Endodermal cell (in vitro differentiated cells): Measurements from ENCODE around the gene CPT1C. TPM values are rescaled to one million over a fixed set of nuclear protein-coding genes. Genes with fewer than 3 reads are reported as not detected.

Experiments used
- DNase-seq: peaks from one replicate; pipeline ENCODE4 v3.0.0-alpha.2; 2017
- H3K27ac ChIP-seq: 2 replicates; pipeline ENCODE4 v1.5.1; 2013; ENCODE audit warnings: mild to moderate bottlenecking, low read depth, low read length, moderate library complexity
- H3K27me3 ChIP-seq: 2 replicates; pipeline ENCODE4 v1.6.1; 2013; ENCODE audit warnings: mild to moderate bottlenecking, low read length, moderate library complexity; ENCODE audit not compliant: insufficient read depth, control insufficient read depth, poor library complexity, severe bottlenecking
- H3K36me3 ChIP-seq: 2 replicates; pipeline ENCODE4 v1.7.0; 2013; ENCODE audit warnings: mild to moderate bottlenecking, low read length, moderate library complexity; ENCODE audit not compliant: control insufficient read depth, insufficient read depth
- H3K4me1 ChIP-seq: one replicate; pipeline ENCODE4 v1.7.0; 2013; ENCODE audit warnings: low read length; ENCODE audit not compliant: control insufficient read depth, insufficient read depth
- H3K4me3 ChIP-seq: 2 replicates; pipeline ENCODE4 v1.5.1; 2013; ENCODE audit warnings: mild to moderate bottlenecking, low read length, moderate library complexity
- H3K9ac ChIP-seq: 2 replicates; pipeline ENCODE4 v1.6.1; 2013; ENCODE audit warnings: mild to moderate bottlenecking, low read length, moderate library complexity; ENCODE audit not compliant: poor library complexity, severe bottlenecking; ENCODE audit errors: extremely low read depth
- H3K9me3 ChIP-seq: 2 replicates; pipeline ENCODE4 v1.6.1; 2013; ENCODE audit warnings: mild to moderate bottlenecking, low read length, moderate library complexity; ENCODE audit not compliant: control insufficient read depth
- H3K27ac Mint-ChIP-seq: 2 replicates; pipeline ENCODE4 v1.8.0; 2020; ENCODE audit warnings: mixed read lengths
- H3K27me3 Mint-ChIP-seq: 2 replicates; pipeline ENCODE4 v1.8.0; 2021; ENCODE audit warnings: mild to moderate bottlenecking, mixed read lengths; ENCODE audit not compliant: insufficient read depth
- H3K36me3 Mint-ChIP-seq: 2 replicates; pipeline ENCODE4 v1.8.0; 2020; ENCODE audit warnings: low read depth, mixed read lengths
- H3K4me1 Mint-ChIP-seq: 2 replicates; pipeline ENCODE4 v1.8.0; 2020; ENCODE audit warnings: mixed read lengths
- H3K4me3 Mint-ChIP-seq: 2 replicates; pipeline ENCODE4 v1.8.0; 2020; ENCODE audit warnings: mild to moderate bottlenecking, moderate library complexity, mixed read lengths
- H3K9me3 Mint-ChIP-seq: 2 replicates; pipeline ENCODE4 v1.8.0; 2020; ENCODE audit warnings: mild to moderate bottlenecking, mixed read lengths
- CTCF ChIP-seq: fragments of 200-600 bp; sonication (generic); conservative IDR thresholded peaks from 2 replicates; pipeline ENCODE4 v1.5.0; 2021; ENCODE audit warnings: antibody characterized with exemption, mild to moderate bottlenecking
- WGBS, 2 experiments: methylation state at CpG; one replicate each; pipeline versions ENCODE4 v1.1.5 to v1.1.7; 2013; ENCODE audit warnings: missing lambda C conversion rate in 2 of 2, mixed read lengths in 1 of 2; ENCODE audit not compliant: insufficient coverage in 1 of 2, insufficient read length in 1 of 2; 5-methylcytosine and 5-hydroxymethylcytosine counted together
- total RNA-seq, 2 donors: library from RNA; stranded (reverse); fragmentation: NEBNext Ultra II Directional in 1 of 2; extraction: Animal tissue kit (Norgen Biotek cat#: 25700) in 1 of 2; gene quantifications; 2 replicates in 1 of 2; 3 replicates in 1 of 2; pipeline ENCODE4 v1.2.1, GENCODE V29; 2021

Gene CPT1C
- total RNA-seq, 2 donors from 2014 or later: 41.4 to 59.7 TPM

- Mint-ChIP-seq H3K27ac (no peak overlapping the region), H3K4me3 (no peak overlapping the region), H3K27me3 (no peaks in the 10 kb centered on the region), H3K9me3 (peaks cover 9% of the 10 kb centered on the region), H3K4me1 (peaks cover 5% of the 10 kb centered on the region), H3K36me3 (peaks cover 70% of the 10 kb centered on the region)
- Histone ChIP-seq H3K36me3 (peaks cover 70% of the 10 kb centered on the region), H3K9me3 (peaks cover 10% of the 10 kb centered on the region), H3K4me1 (no peaks in the 10 kb centered on the region), H3K4me3 (no peak overlapping the region), H3K9ac (no peak overlapping the region), H3K27me3 (no peaks in the 10 kb centered on the region), H3K27ac (no peak overlapping the region)
- TF ChIP-seq CTCF: no peak
- DNase-seq: no peak
- WGBS, 2 experiments: 94 to 95% methylated on average over 7 to 15 of the region's 15 CpGs
Measured at GRCh38 chr19:49660338-49660961, 30.5 kb upstream of the CPT1C start.

- Mint-ChIP-seq H3K9me3 (peaks cover 9% of the 10 kb centered on the region), H3K27me3 (no peaks in the 10 kb centered on the region), H3K4me1 (peaks cover 12% of the 10 kb centered on the region), H3K27ac (no peak overlapping the region), H3K36me3 (peaks cover 56% of the 10 kb centered on the region), H3K4me3 (no peak overlapping the region)
- H3K4me1 ChIP-seq: no peaks in the 10 kb centered on the region
- H3K9ac ChIP-seq: no peak overlapping the region
- no peak for DNase-seq
- no peak overlapping the region for H3K27ac ChIP-seq
- no peak overlapping the region for H3K4me3 ChIP-seq
- H3K36me3 ChIP-seq: peaks cover 58% of the 10 kb centered on the region
- 96% methylated on average over 5 to 16 of the region's 16 CpGs for WGBS, 2 experiments
- peaks cover 10% of the 10 kb centered on the region for H3K9me3 ChIP-seq
- H3K27me3 ChIP-seq: no peaks in the 10 kb centered on the region
- TF ChIP-seq CTCF: no peak
Measured at GRCh38 chr19:49662011-49662410, 28.9 kb upstream of the CPT1C start.

GRCh38 chr19:49663224-49663623 is 27.7 kb upstream of the CPT1C start:
- Histone ChIP-seq H3K9ac (no peak overlapping the region), H3K9me3 (peaks cover 10% of the 10 kb centered on the region), H3K4me1 (no peaks in the 10 kb centered on the region), H3K36me3 (peaks cover 47% of the 10 kb centered on the region), H3K27me3 (no peaks in the 10 kb centered on the region), H3K4me3 (no peak overlapping the region), H3K27ac (no peak overlapping the region)
- TF ChIP-seq CTCF: no peak
- Mint-ChIP-seq H3K36me3 (peaks cover 51% of the 10 kb centered on the region), H3K4me1 (peaks cover 16% of the 10 kb centered on the region), H3K27ac (no peak overlapping the region), H3K9me3 (peaks cover 9% of the 10 kb centered on the region), H3K4me3 (no peak overlapping the region), H3K27me3 (no peaks in the 10 kb centered on the region)
- DNase-seq: no peak
- WGBS, 2 experiments: 95 to 96% methylated on average over 9 to 12 of the region's 12 CpGs
